Measurements from ENCODE around the gene PFKM. TPM values are rescaled to one million over a fixed set of nuclear protein-coding genes. Genes with fewer than 3 reads are reported as not detected.

The PFKM gene
- total and polyA plus RNA-seq, 2 of the 4 experiments (the other 2 are of a cell fraction), result 56.7 to 82.6 TPM

- no peak for DNase-seq
- peaks cover 16% of the 10 kb centered on the region for H3K36me3 ChIP-seq (ENCODE audit: control insufficient read depth, insufficient read depth, low read length)
- H3K79me1 ChIP-seq (ENCODE audit: low read depth in 1 of 2, low read length in 2 of 2), result no peaks in the 10 kb centered on the region
- no peak overlapping the region for H4K8ac ChIP-seq (ENCODE audit: low read depth in 2 of 2, low read length in 2 of 2)
- H2AK9ac ChIP-seq (replicated peaks; ENCODE audit: low read depth, low read length, poor library complexity), result no peak overlapping the region
- H3K9ac ChIP-seq (ENCODE audit: low read depth, low read length), result no peak overlapping the region
- H3K56ac ChIP-seq (ENCODE audit: extremely low read depth, insufficient read depth, low read length), result no peak overlapping the region
- H3K4me3 ChIP-seq (ENCODE audit: insufficient read depth, low read depth, low read length), result no peak overlapping the region
- no peak overlapping the region for H4K5ac ChIP-seq (ENCODE audit: low read depth, low read length)
- no peak overlapping the region for H3K27ac ChIP-seq (ENCODE audit: insufficient read depth, low read length)
- H3K18ac ChIP-seq (ENCODE audit: low read depth, low read length), result no peak overlapping the region
- no peaks in the 10 kb centered on the region for H3K9me3 ChIP-seq (ENCODE audit: control insufficient read depth, insufficient read depth, low read length)
- no peak overlapping the region for H2AFZ ChIP-seq (replicated peaks; ENCODE audit: low read length, poor library complexity)
- intact Hi-C loops (cut with micrococcal nuclease), result loop anchor here (10.0 kb wide), 1 partner anchor 528 kb away; no protein-coding TSS in a partner anchor
- H2BK120ac ChIP-seq (ENCODE audit: low read depth, low read length), result no peak overlapping the region
- no peak overlapping the region for H4K91ac ChIP-seq (ENCODE audit: insufficient read depth, low read depth, low read length)
- no peak overlapping the region for H3K14ac ChIP-seq (replicated peaks; ENCODE audit: low read depth, low read length)
- POLR2A ChIA-PET (ENCODE audit: unreplicated experiment), result no interaction called here
- H3K4ac ChIP-seq (ENCODE audit: low read depth, low read length), result no peak overlapping the region
- WGBS, 2 experiments (ENCODE audit: extremely low coverage in 2 of 2, insufficient read length in 1 of 2), result no CpG with 5 or more reads among the region's 3 CpGs
- H2BK20ac ChIP-seq (ENCODE audit: low read depth, low read length), result no peak overlapping the region
- dilution Hi-C loops (cut with HindIII; ENCODE audit: low sequenced_read_pairs, unreplicated experiment), result no loop called here
- no peaks in the 10 kb centered on the region for H3K9me1 ChIP-seq (ENCODE audit: insufficient read depth, low read length)
- H3K4me1 ChIP-seq (ENCODE audit: control insufficient read depth, insufficient read depth, low read length), result no peaks in the 10 kb centered on the region
- no peak overlapping the region for H3K4me2 ChIP-seq (ENCODE audit: low read depth, low read length)
- no peak overlapping the region for H2BK15ac ChIP-seq (ENCODE audit: low read depth, low read length)
- H3K27me3 ChIP-seq (ENCODE audit: control insufficient read depth, insufficient read depth, low read length), result no peaks in the 10 kb centered on the region
- H2BK5ac ChIP-seq (ENCODE audit: low read depth, low read length, poor library complexity, severe bottlenecking), result no peak overlapping the region
- H3K23ac ChIP-seq (ENCODE audit: low read depth, low read length), result no peak overlapping the region
- H2AK5ac ChIP-seq (ENCODE audit: low read depth, low read length), result no peak overlapping the region
- no peak for ATAC-seq (ENCODE audit: low read depth)
- TF ChIP-seq ELK1 (IDR thresholded peaks at IDR 0.05; ENCODE audit: borderline replicate concordance, low read depth, low read length) (no peak), MAFK (IDR thresholded peaks at IDR 0.05; ENCODE audit: low read depth, low read length) (no peak), RFX5 (IDR thresholded peaks at IDR 0.05; ENCODE audit: low read depth, low read length) (no peak), SMC3 (IDR thresholded peaks at IDR 0.05; ENCODE audit: low read depth, low read length) (no peak), RCOR1 (IDR thresholded peaks at IDR 0.05; ENCODE audit: insufficient replicate concordance, low read length) (no peak), POLR2A (IDR thresholded peaks at IDR 0.05; ENCODE audit: low read depth, low read length) (no peak), BHLHE40 (IDR thresholded peaks at IDR 0.05; ENCODE audit: low read depth, low read length) (no peak), CEBPB (IDR thresholded peaks at IDR 0.05; ENCODE audit: low read depth, low read length) (no peak)
- BruUV-seq (replicated peaks), result no TSS peak
- in situ Hi-C loops (cut with MboI; ENCODE audit: low sequenced_read_pairs), result no loop called here
- CTCF ChIA-PET, result no interaction called here
- no peaks in the 10 kb centered on the region for H4K20me1 ChIP-seq (ENCODE audit: insufficient read depth, low read length)
Observed at GRCh38 chr12:48086327-48086726, 32.8 kb upstream of the PFKM start.
